K562 (cell line): ENCODE data around the gene CSAD. TPM values are rescaled to one million over a fixed set of nuclear protein-coding genes. Genes with fewer than 3 reads are reported as not detected.

Experiments used
- ARID4B ChIP-seq: sonication (generic); formaldehyde crosslinking; IDR thresholded peaks from 2 replicates; pipeline ENCODE4 v1.8.0; 2022; ENCODE audit warnings: mild to moderate bottlenecking, missing genetic modification reagents
- ATF1 ChIP-seq, 2 experiments: fragments of 450-650 bp in 1 of 2; IDR thresholded peaks; 2 replicates each; pipeline ENCODE4 v1.6.1; 2016; ENCODE audit warnings: missing compliant biosample characterization in 1 of 2, missing genetic modification characterization in 1 of 2
- HIVEP1 ChIP-seq: fragments of 250-450 bp; sonication (Bioruptor Pico); IDR thresholded peaks from 2 replicates; pipeline ENCODE4 v1.4.0; 2020; ENCODE audit warnings: mild to moderate bottlenecking
- KLF6 ChIP-seq: fragments of 250-450 bp; sonication (Bioruptor Pico); IDR thresholded peaks from 2 replicates; pipeline ENCODE4 v1.4.0; 2020; ENCODE audit warnings: mild to moderate bottlenecking, moderate library complexity, borderline replicate concordance
- RBFOX2 ChIP-seq: fragments of 200-400 bp; formaldehyde crosslinking; IDR thresholded peaks from 2 replicates; pipeline ENCODE4 v1.6.1; 2017; ENCODE audit warnings: low read depth, mild to moderate bottlenecking, low read length, moderate library complexity
- ZBTB11 ChIP-seq, 3 experiments: fragments of 200-800 bp in 1 of 3; fragments of 250-450 bp in 1 of 3; fragments of 450-650 bp in 1 of 3; sonication (Bioruptor Pico) in 1 of 3; sonication (Bioruptor generic) in 1 of 3; formaldehyde crosslinking in 1 of 3; IDR thresholded peaks; 2 replicates each; pipeline versions ENCODE4 v1.6.1 to v1.8.0; 2016 to 2022; ENCODE audit warnings: mild to moderate bottlenecking in 2 of 3, missing genetic modification characterization in 2 of 3, missing compliant biosample characterization in 1 of 3, moderate library complexity in 1 of 3
- ZNF277 ChIP-seq: fragments of 250-450 bp; sonication (Bioruptor Pico); IDR thresholded peaks from 2 replicates; pipeline ENCODE4 v1.8.0; 2022; ENCODE audit warnings: inconsistent platforms, mild to moderate bottlenecking, moderate library complexity, borderline replicate concordance
- ZNF76 ChIP-seq: fragments of 250-450 bp; sonication (Bioruptor Pico); IDR thresholded peaks from 2 replicates; pipeline ENCODE4 v1.4.0; 2020; ENCODE audit warnings: mild to moderate bottlenecking, moderate library complexity, borderline replicate concordance
- polyA plus RNA-seq, 8 experiments: library from polyadenylated mRNA; depleted of rRNA in 4 of 8; stranded (reverse) in 5 of 8; unstranded in 3 of 8; fragments of >200 nt; fragmentation: Nextera tagmentation in 2 of 8; fragmentation: Illumina TruSeq in 1 of 8; extraction: Ambion mirVana in 2 of 8; extraction: Trizol in 1 of 8; gene quantifications; 2 replicates each; pipeline versions ENCODE4 v1.2.1 to v1.2.3, GENCODE V29; 2011 to 2014; ENCODE audit warnings: inconsistent platforms in 1 of 8, missing spikeins in 1 of 8
- total RNA-seq, 7 experiments: library from RNA; depleted of rRNA in 6 of 7; stranded (reverse); fragments of >200 nt in 6 of 7; fragmentation: Illumina TruSeq in 2 of 7; extraction: Trizol in 2 of 7; gene quantifications; 2 replicates each; pipeline versions ENCODE4 v1.2.1 to v1.2.3, GENCODE V29; 2011 to 2021; ENCODE audit warnings: low replicate concordance in 1 of 7
- TF ChIP-seq, protein P1 (sequence below): fragments of 250-450 bp; sonication (Bioruptor Pico); IDR thresholded peaks from 2 replicates; pipeline ENCODE4 v1.4.0; 2020
- TF ChIP-seq, protein P2 (sequence below), 3 experiments: IDR thresholded peaks in 2 of 3; conservative IDR thresholded peaks in 1 of 3; 2 replicates each; pipeline ENCODE4 v1.5.1; 2011 to 2012; ENCODE audit warnings: low read length in 3 of 3, mild to moderate bottlenecking in 3 of 3, control low read depth in 2 of 3, improper control_type of control experiment in 1 of 3, inconsistent platforms in 1 of 3, low read depth in 1 of 3, mixed read lengths in 1 of 3, moderate library complexity in 1 of 3; ENCODE audit not compliant: insufficient read depth in 2 of 3

CSAD gene
- total and polyA plus RNA-seq, 9 of the 15 experiments (the other 6 are each of a cell fraction or from before 2014, with no cell fraction given): 1.8 to 19.6 (median 8.1) TPM

GRCh38 chr12:53219292-53219955 is 38.7 kb upstream of the CSAD start (continued):
- TF ChIP-seq ARID4B (peak; percentile 14; the same call in 1 of the 2 replicates), ATF1 (CRISPR knock-in tag; IDR thresholded peaks at IDR 0.05) (no peak), ATF1 (tag; IDR thresholded peaks at IDR 0.05) (peak; percentile 33; the same call in 1 of the 2 replicates), HIVEP1 (no peak), KLF6 (CRISPR knock-in tag) (no peak), ZBTB11 (CRISPR knock-in tag; IDR thresholded peaks at IDR 0.05) (no peak), ZNF277 (no peak), ZNF76 (CRISPR knock-in tag) (no peak), RBFOX2 (no peak)
- TF ChIP-seq, protein P1, sequence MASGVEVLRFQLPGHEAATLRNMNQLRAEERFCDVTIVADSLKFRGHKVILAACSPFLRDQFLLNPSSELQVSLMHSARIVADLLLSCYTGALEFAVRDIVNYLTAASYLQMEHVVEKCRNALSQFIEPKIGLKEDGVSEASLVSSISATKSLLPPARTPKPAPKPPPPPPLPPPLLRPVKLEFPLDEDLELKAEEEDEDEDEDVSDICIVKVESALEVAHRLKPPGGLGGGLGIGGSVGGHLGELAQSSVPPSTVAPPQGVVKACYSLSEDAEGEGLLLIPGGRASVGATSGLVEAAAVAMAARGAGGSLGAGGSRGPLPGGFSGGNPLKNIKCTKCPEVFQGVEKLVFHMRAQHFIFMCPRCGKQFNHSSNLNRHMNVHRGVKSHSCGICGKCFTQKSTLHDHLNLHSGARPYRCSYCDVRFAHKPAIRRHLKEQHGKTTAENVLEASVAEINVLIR (CRISPR knock-in tag): no peak
- TF ChIP-seq, protein P2, sequence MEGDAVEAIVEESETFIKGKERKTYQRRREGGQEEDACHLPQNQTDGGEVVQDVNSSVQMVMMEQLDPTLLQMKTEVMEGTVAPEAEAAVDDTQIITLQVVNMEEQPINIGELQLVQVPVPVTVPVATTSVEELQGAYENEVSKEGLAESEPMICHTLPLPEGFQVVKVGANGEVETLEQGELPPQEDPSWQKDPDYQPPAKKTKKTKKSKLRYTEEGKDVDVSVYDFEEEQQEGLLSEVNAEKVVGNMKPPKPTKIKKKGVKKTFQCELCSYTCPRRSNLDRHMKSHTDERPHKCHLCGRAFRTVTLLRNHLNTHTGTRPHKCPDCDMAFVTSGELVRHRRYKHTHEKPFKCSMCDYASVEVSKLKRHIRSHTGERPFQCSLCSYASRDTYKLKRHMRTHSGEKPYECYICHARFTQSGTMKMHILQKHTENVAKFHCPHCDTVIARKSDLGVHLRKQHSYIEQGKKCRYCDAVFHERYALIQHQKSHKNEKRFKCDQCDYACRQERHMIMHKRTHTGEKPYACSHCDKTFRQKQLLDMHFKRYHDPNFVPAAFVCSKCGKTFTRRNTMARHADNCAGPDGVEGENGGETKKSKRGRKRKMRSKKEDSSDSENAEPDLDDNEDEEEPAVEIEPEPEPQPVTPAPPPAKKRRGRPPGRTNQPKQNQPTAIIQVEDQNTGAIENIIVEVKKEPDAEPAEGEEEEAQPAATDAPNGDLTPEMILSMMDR (IDR thresholded peaks at IDR 0.05 in 2 of 3, conservative IDR thresholded peaks at IDR 0.05 in 1 of 3; ENCODE audit: insufficient read depth in 2 of 3, low read depth in 1 of 3, low read length in 3 of 3): no peak
